Measurements from ENCODE around the gene KIF13A.
A peak's percentile ranks its signal among the peaks of the same experiment; 100 is the strongest.
"Not testable (repeated sequence)": the region's sequence is repeated elsewhere in the genome, so short reads cannot be mapped to it uniquely, and the experiment has no call there.

Gene KIF13A

GRCh38 chr6:17998003-17998402 lies 10.6 kb upstream of the KIF13A start:
- DNase-seq: no peak

GRCh38 chr6:17995414-17995813 lies 8.0 kb upstream of the KIF13A start:
- no peak for DNase-seq

DNA sequence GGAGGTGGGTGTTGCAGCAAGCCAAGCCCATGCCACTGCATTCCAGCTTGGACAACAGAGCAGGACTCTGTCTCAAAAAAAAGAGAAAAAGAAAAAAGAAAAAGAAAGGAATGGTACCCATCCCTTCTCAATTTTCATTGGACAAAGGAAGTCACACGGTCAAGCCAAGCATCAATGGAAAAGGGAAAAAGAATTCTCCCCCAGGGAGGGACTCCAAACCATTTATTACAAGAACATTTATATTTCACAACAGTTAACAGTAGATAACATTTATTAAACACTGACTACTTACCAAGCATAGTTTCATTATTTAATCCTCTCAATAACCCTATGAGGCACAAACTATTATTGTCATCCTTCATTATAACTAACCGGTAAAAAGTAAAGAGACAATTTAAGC lies 6.6 kb upstream of the KIF13A start:
- DNase-seq: no peak

GRCh38 chr6:17988422-17988944 lies 1.0 kb upstream of the KIF13A start:
- DNase-seq: no peak

DNA sequence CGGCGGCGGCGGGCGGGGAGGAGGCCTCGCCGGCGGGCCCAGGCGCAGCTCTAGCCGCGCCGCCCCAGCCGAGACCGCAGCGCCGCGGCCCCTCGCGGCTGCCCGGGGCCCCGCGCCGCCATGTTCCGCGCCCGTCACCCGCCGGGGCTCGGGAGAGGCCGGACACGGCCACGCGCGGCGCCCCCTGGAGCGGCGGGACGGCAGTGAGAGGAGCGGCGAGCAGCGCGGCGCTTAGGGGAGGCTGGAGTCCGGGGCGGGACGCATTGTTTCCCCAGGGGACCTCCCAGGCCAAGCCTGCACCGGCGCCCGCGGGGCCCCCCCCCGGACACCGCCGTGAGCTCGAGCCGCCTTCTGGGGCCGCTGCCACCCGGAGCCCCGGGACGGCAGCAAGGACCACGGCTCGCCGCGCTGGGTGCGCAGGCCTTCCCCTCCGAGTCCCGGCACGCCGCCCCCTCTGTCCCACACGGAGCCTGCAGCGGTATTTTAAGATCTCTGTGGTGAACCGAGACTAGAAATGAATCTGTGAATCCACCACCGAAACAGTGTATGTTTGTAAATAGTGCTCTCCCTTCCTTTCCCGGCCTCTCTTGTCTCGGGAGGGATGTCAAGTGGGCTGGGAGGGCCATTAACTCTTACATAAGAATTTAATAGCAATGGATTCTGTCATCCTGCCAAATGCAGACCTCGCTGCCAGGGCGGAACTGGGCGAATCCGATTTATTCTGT lies 424 bp upstream of the KIF13A start:
- peak; percentile 46 for DNase-seq

- peak; percentile 36 for DNase-seq
Observed at GRCh38 chr6:17986656-17987446, 584 bp downstream of the KIF13A start.

- DNase-seq: no peak
Observed at GRCh38 chr6:17985934-17986655, 1.3 kb downstream of the KIF13A start.

DNA sequence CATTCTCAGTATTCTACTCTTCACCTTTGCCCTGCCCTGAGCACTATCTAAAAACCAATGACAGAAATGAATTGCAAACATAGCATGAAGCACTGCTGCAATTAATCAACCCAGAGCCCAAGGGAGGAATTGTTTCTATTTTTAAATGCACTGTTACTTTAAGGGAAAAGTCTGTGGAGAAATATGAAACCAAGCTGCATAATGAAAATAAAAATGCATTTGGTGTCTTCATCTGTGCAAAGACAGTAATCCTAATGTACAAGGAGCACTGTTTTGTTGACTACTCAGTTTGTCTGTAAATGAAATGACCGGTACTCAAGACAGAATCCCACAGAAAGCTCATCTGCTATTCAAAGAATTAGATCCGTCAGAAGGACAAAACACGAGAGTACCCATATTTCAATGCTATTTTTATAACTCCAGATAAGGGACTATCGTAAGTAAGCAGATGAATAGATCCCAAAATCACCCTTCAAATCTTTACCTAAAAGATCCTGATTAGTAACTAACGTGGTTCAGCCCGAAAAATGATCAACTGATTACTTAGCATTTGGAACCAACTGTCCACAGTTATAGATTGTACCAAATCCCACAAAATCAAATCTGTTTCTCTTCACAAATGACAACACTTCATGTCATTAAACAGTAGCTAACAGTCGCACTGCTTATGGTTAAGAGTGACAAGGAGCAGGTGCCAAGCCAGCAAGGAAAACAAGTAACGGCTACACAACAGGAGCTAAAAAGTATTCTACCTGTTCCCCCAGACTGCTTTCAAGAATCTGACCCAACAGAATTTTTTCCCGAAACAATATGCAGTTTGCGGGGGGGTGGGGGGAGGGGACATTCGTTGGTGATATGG lies 2.4 kb downstream of the KIF13A start:
- DNase-seq: no peak

DNA sequence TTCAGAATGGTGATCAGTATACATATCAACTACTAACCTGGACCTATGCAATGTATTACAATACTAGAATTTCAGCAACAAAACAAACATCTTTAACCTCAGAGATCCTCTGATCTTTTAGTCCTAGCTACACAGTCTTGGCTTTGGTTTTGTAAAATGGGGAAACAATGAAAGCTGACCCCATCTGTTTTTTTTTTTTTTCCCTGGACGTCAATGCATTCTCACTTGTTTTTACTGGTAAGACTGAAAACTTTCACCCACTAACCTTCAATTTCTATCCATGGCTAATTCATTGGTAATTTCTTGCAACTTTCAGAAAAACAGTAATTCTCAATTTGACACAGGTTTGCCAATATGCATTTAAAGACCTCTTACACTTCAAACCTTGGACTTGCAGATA lies 3.0 kb downstream of the KIF13A start:
- no peak for DNase-seq

DNA sequence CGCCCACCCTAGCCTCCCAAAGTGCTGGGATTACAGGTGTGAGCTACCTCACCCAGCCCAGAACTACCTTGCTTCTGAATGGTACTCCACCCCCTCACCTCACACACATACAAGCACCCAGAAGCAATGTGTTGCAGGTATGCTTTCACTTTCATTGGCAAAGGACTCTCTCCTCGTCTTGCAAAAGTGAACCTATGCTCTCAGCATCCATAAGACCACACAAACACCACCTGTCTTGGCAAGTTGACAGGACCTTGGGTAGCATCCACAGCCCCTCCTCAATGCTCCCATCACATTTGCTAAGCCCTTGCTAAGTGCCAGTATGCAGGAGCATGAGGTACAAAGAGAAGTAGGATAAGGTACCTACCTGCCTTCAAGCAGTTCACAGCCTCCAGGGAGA lies 3.7 kb downstream of the KIF13A start:
- no peak for DNase-seq

- DNase-seq: no peak
Observed at GRCh38 chr6:17980329-17980728, 7.1 kb downstream of the KIF13A start.

GRCh38 chr6:17979479-17979878 lies 8.0 kb downstream of the KIF13A start:
- no peak for DNase-seq

DNA sequence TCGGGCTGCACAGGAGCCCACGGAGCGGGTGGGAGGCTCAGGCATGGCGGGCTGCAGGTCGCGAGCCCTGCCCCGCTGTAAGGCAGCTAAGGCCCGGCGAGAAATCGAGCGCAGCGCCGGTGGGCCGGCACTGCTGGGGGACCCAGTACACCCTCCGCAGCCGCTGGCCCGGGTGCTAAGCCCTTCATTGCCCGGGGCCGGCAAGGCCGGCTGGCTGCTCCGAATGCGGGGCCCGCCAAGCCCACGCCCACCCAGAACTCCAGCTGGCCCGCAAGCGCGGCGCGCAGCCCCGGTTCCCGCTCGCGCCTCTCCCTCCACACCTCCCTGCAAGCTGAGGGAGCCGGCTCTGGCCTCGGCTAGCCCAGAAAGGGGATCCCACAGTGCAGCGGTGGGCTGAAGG lies 11.2 kb downstream of the KIF13A start:
- DNase-seq: not testable (repeated sequence)

GRCh38 chr6:17974570-17975368 lies 12.7 kb downstream of the KIF13A start:
- DNase-seq: no peak

DNA sequence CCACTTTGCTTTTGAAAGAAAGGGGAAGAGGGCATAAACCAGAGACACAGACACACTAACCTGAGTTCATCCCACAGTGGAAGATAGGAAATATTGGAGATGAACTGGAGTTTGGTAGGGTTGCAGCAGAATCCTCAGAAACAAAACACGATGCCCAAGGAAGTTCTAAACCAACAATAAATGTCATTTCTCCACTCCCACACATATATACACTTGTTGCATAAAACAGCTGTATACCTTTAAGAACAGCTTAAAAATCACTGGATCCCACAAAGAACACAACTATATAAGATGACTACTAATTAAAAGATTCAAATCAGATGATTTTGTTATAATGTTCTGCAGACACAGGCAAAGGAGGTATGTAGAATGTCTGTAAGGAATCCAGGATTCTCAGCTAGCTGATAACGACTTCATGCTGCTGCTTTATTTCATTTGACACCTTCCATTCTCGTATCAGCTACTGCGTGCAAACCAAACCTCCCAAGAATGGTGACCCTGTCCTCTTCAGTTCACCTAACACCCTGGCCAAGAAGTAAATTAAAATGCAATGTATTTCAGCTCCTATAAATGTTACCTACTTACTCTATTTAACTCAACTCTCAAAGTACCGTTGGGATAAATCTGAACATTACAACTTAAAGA lies 14.3 kb downstream of the KIF13A start:
- no peak for DNase-seq

DNA sequence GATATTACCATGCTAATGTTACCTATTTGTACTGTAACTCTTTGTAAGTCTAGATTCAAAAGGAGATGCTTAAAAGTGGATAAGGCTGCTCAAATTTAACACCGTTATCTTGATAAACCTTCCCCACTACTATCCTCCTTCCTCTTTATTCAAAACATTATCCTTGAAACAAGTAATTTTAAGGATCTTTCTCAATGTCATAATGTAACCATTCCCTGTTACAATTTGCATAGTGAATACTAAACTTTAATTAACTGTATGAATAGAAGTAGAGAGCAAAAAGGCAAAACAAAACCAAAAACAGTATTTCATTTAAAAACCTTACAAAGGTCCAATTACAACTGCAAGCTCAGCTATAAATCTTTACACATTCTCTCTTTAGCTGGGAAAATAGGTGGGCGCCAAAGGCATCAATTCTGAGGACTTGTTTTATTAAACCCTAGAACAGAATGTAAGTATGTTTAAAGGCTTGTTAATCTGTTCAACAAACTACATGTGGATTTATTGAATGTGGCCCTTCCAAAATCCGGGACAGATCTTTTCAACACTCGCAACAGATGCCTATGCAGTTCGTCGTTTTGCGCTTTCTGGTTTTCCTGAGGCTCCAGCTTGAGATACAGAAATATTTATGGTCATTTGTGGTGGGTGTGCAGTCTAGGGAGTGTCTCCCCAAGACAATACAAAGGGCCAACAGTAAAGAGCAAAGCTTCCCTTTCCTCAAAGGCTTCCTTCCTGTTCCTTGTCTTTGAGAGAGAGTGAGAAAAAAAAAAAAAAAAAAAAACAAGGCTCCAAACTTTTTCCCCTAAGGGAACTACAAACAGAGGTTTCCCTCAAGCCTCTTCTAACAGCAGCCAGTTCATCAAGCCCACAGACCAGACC lies 15.1 kb downstream of the KIF13A start:
- no peak for DNase-seq

DNA sequence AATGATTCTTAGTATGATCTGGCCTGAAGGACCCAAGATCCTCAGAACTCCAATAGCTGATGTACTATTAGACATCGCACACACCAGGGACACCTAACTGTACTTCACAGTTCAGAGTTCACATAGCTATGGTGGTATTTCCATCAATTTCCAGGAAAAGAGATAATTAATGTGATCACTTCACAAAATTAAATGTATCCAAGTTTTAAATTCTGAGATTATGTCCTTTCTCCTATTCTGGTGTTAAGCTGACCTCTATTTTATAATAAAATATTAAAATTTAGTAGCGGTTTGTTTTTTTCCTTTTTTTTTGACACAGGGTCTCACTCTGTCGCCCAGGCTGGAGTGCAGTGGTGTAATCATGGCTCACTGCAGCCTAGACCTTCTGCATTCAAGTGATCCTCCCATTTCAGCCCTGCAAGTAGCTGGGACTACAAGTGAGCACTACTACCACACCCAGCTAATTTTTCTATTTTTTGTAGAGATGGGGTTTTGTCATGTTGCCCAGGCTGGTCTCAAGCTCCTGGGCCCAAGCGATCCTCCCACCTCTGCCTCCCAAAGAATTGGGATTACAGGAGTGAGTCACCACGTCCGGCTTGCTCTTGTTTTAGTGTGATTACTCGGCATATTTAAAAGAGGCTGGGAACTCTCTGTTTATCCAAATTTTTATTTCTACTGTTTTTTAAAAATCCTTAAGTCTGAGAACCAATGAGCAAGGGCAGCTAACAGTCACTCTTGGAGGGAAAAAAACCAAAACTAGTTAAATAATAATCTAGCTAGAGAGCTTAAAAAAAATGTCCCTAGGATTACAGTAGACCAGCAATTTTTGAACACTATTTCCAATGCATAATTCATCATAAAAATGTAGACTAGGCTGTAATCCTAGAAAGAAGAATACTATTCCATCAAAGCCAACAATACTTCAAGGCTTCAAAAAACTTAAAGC lies 16.0 kb downstream of the KIF13A start:
- DNase-seq: no peak

GRCh38 chr6:17968876-17969275 lies 18.6 kb downstream of the KIF13A start:
- DNase-seq: no peak

All from CD4-positive, alpha-beta T cell treated with Interferon gamma for 1 hour (primary cell).